K562 (cell line): ENCODE data around the gene TRIM24. TPM values are rescaled to one million over a fixed set of nuclear protein-coding genes. Genes with fewer than 3 reads are reported as not detected.

Source experiments
- ATAC-seq: fragments of 200-7000 bp; cut with Tn5 transposase; 3 replicates; pipeline ENCODE4 v1.9.1; 2020; ENCODE audit warnings: moderate library complexity
- BruUV-seq: library from RNA; stranded (reverse); fragments of 400-500 nt; replicated peaks from 2 replicates; lab custom pipeline; 2021; lab: Mats Ljungman, UMichigan
- CTCF ChIA-PET: fragments of 300-600 bp; formaldehyde crosslinking; extraction: SDS; loops from one replicate; lab custom pipeline; 2021; ENCODE audit warnings: low intra/inter-chr PET ratio; lab: Yijun Ruan, JAX
- POLR2A ChIA-PET: fragments of 300-600, 350-650 bp; sonication (Branson Sonifier 250); formaldehyde crosslinking; extraction: SDS; loops from one replicate; lab custom pipeline; 2021; ENCODE audit warnings: antibody characterized with exemption, inconsistent platforms; lab: Yijun Ruan, JAX
- DNase-seq, 4 experiments: peaks; one replicate each; pipeline versions ENCODE4 v3.0.0 to v3.0.0-alpha.2; 2011 to 2018; ENCODE audit warnings: low spot score in 3 of 4, mixed read lengths in 3 of 4; ENCODE audit errors: extremely low read depth in 1 of 4
- FAIRE-seq: peaks from 2 replicates; lab custom pipeline; 2011; peaks lifted over from hg19 to GRCh38; lab: Jason Lieb, UNC
- H2AFZ ChIP-seq: 2 replicates; pipeline ENCODE4 v1.6.0; 2011; ENCODE audit warnings: low read depth, low read length, control low read depth, inconsistent platforms
- H3K27ac ChIP-seq: fragments of 200-600 bp; 3 replicates; pipeline ENCODE4 v1.8.0; 2011; ENCODE audit warnings: low read depth, mild to moderate bottlenecking, control low read depth, inconsistent platforms, low read length, moderate library complexity, mixed read lengths; ENCODE audit errors: extremely low read depth
- H3K27me3 ChIP-seq, 2 experiments: fragments of 300-600 bp in 1 of 2; 2 replicates in 1 of 2; 3 replicates in 1 of 2; pipeline versions ENCODE4 v1.6.0 to v1.8.0; 2011; ENCODE audit warnings: inconsistent platforms in 2 of 2, low read length in 2 of 2, mild to moderate bottlenecking in 1 of 2, mixed read lengths in 1 of 2, moderate library complexity in 1 of 2; ENCODE audit not compliant: control insufficient read depth in 2 of 2, insufficient read depth in 2 of 2
- H3K36me3 ChIP-seq: fragments of 300-600 bp; 3 replicates; pipeline ENCODE4 v1.8.0; 2011; ENCODE audit warnings: mild to moderate bottlenecking, low read length, inconsistent platforms; ENCODE audit not compliant: control insufficient read depth, insufficient read depth
- H3K4me1 ChIP-seq, 2 experiments: fragments of 200-600 bp in 1 of 2; replicated peaks in 1 of 2; 2 replicates in 1 of 2; 3 replicates in 1 of 2; pipeline versions ENCODE4 v1.5.1 to v1.8.0; 2011; ENCODE audit warnings: inconsistent platforms in 2 of 2, low read length in 2 of 2, mild to moderate bottlenecking in 1 of 2, mixed read lengths in 1 of 2, moderate library complexity in 1 of 2; ENCODE audit not compliant: control insufficient read depth in 2 of 2, insufficient read depth in 2 of 2
- H3K4me2 ChIP-seq: 2 replicates; pipeline ENCODE4 v1.6.1; 2011; ENCODE audit warnings: low read length, control low read depth, inconsistent platforms, mixed read lengths; ENCODE audit not compliant: insufficient read depth
- H3K4me3 ChIP-seq: fragments of 200-600 bp; sonication (generic), shearing (Covaris generic); 2 replicates; pipeline ENCODE4 v1.5.1; 2016; ENCODE audit warnings: control low read depth, inconsistent platforms
- H3K79me2 ChIP-seq: fragments of 200-600 bp; 3 replicates; pipeline ENCODE4 v1.8.0; 2011; ENCODE audit warnings: low read length, inconsistent platforms; ENCODE audit not compliant: control insufficient read depth, insufficient read depth
- H3K9ac ChIP-seq, 2 experiments: 2 replicates each; pipeline versions ENCODE4 v1.6.0 to v1.6.1; 2011; ENCODE audit warnings: low read depth in 2 of 2, low read length in 2 of 2, control low read depth in 1 of 2, inconsistent platforms in 1 of 2, mild to moderate bottlenecking in 1 of 2, mixed read lengths in 1 of 2; ENCODE audit not compliant: insufficient read depth in 1 of 2
- H3K9me1 ChIP-seq: one replicate; pipeline ENCODE4 v1.6.0; 2011; ENCODE audit warnings: inconsistent platforms, mild to moderate bottlenecking, low read length, moderate library complexity; ENCODE audit not compliant: control insufficient read depth, insufficient read depth
- H3K9me3 ChIP-seq: replicated peaks from 2 replicates; pipeline ENCODE4 v1.5.1; 2011; ENCODE audit warnings: low read depth, low read length, inconsistent platforms; ENCODE audit not compliant: control insufficient read depth, insufficient read depth
- H4K20me1 ChIP-seq: replicated peaks from 2 replicates; pipeline ENCODE4 v1.6.1; 2011; ENCODE audit warnings: low read length, inconsistent platforms, mixed read lengths; ENCODE audit not compliant: control insufficient read depth, insufficient read depth
- RBM22 ChIP-seq: fragments of 200-400 bp; formaldehyde crosslinking; IDR thresholded peaks from 2 replicates; pipeline ENCODE4 v1.6.1; 2018; ENCODE audit warnings: low read length, low read depth; ENCODE audit not compliant: poor library complexity, severe bottlenecking
- TAF7 ChIP-seq: fragments of 450-650 bp; IDR thresholded peaks from 2 replicates; pipeline ENCODE4 v1.6.1; 2016; ENCODE audit warnings: missing genetic modification characterization, missing compliant biosample characterization
- YY1 ChIP-seq, 3 experiments: IDR thresholded peaks; 2 replicates each; pipeline ENCODE4 v1.6.1; 2011; ENCODE audit warnings: low read length in 2 of 3, mild to moderate bottlenecking in 2 of 3, moderate library complexity in 2 of 3, borderline replicate concordance in 1 of 3, control low read depth in 1 of 3, low read depth in 1 of 3; ENCODE audit not compliant: insufficient read depth in 3 of 3, insufficient replicate concordance in 2 of 3, control insufficient read depth in 1 of 3, insufficient read length in 1 of 3; ENCODE audit errors: extremely low read depth in 1 of 3
- WGBS: fragments of 100-300 bp; shearing (Covaris generic); methylation state at CpG from one replicate; pipeline ENCODE4 v1.1.6; 2016; ENCODE audit warnings: low coverage, mixed read lengths; ENCODE audit not compliant: insufficient coverage; ENCODE audit errors: missing lambda C conversion rate; 5-methylcytosine and 5-hydroxymethylcytosine counted together
- in situ Hi-C: fragments of 300-500 bp; cut with MboI; formaldehyde crosslinking; loops from 4 replicates; pipeline ENCODE4 v1.15.0; 2018; ENCODE audit warnings: inconsistent platforms, mixed read lengths
- intact Hi-C: fragments of 100-400 bp; cut with micrococcal nuclease; formaldehyde crosslinking; loops from 2 replicates; pipeline ENCODE4 v1.14.2; 2022
- polyA plus RNA-seq, 8 experiments: library from polyadenylated mRNA; depleted of rRNA in 4 of 8; stranded (reverse) in 5 of 8; unstranded in 3 of 8; fragments of >200 nt; fragmentation: Nextera tagmentation in 2 of 8; fragmentation: Illumina TruSeq in 1 of 8; extraction: Ambion mirVana in 2 of 8; extraction: Trizol in 1 of 8; gene quantifications; 2 replicates each; pipeline versions ENCODE4 v1.2.1 to v1.2.3, GENCODE V29; 2011 to 2014; ENCODE audit warnings: inconsistent platforms in 1 of 8, missing spikeins in 1 of 8
- total RNA-seq, 7 experiments: library from RNA; depleted of rRNA in 6 of 7; stranded (reverse); fragments of >200 nt in 6 of 7; fragmentation: Illumina TruSeq in 2 of 7; extraction: Trizol in 2 of 7; gene quantifications; 2 replicates each; pipeline versions ENCODE4 v1.2.1 to v1.2.3, GENCODE V29; 2011 to 2021; ENCODE audit warnings: low replicate concordance in 1 of 7
- TF ChIP-seq, protein P1 (sequence below): fragments of 450-650 bp; IDR thresholded peaks from 2 replicates; pipeline ENCODE4 v1.7.0; 2016; ENCODE audit warnings: borderline replicate concordance

The TRIM24 gene
- total and polyA plus RNA-seq, 9 of the 15 experiments (the other 6 are each of a cell fraction or from before 2014, with no cell fraction given): 13.4 to 74.0 (median 41.7) TPM

DNA sequence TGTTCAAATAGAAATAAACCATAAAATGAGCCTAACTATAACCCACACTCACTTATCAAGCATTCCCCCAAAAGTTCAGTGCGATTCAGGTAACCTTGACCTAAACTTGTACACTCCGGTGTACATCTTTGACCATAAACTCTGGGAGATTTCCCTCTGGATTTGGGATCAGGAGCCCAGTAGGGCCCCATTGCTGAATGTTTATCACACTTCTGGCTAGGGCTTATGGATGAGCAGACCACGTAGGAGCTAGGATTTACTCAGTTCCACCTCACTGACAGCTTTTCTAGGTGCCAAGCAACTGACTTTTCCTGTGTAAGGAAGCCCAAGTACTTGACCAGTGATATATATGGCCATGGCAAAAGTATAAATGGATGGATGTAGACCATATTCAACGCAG, 127.4 kb downstream of the TRIM24 start:
- POLR2A ChIA-PET: interaction anchor here (0.5 to 2.0 kb wide), 3 partner anchors 10 to 57 kb away, joined by 3 to 9 read pairs (median 3); no protein-coding TSS in a partner anchor
- BruUV-seq: no TSS peak
- intact Hi-C loops: no loop called here

DNA sequence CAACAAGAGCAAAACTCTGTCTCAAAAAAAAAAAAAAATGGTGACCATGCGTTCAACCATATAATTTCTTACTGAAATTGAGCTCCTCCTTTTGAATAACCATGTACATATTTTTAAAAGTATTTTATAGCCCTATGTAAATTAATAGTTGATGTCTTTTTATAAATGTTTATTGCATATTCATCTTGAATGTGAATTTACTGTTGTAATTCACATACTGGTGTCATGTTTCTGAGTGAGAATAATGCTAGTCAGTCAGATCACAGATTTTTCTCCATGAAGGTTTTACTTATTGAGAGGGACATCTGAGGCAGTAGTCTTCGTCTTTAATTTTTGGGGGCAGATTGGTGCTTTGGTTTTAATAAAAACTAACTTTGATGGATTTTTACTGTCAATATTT, 128.9 kb downstream of the TRIM24 start:
- BruUV-seq: no TSS peak
- POLR2A ChIA-PET: interaction anchor here (0.6 to 2.0 kb wide), 4 partner anchors 8 to 12 kb away, joined by 3 to 9 read pairs (median 5); no protein-coding TSS in a partner anchor
- intact Hi-C loops: no loop called here

More for the DNA sequence above, 127.4 kb downstream of the TRIM24 start:
- CTCF ChIA-PET: no interaction called here
- Histone ChIP-seq H3K4me1 (no peaks in the 10 kb centered on the region), H3K9me1 (no peaks in the 10 kb centered on the region), H3K27me3 (no peaks in the 10 kb centered on the region), H3K79me2 (no peaks in the 10 kb centered on the region), H3K4me3 (no peak overlapping the region), H2AFZ (no peak overlapping the region), H3K9me3 (no peaks in the 10 kb centered on the region), H3K9ac (no peak overlapping the region), H4K20me1 (no peaks in the 10 kb centered on the region), H3K27ac (no peak overlapping the region), H3K4me2 (no peak overlapping the region), H3K36me3 (peaks cover 39% of the 10 kb centered on the region)
- ATAC-seq (no peak; the same call in 2 of the 3 replicates), FAIRE-seq (no peak), DNase-seq (no peak)
- no peak for TF ChIP-seq TAF7 (tag)
- WGBS: 89% methylated on average over 4 of the region's 4 CpGs
- in situ Hi-C loops: no loop called here

More for the DNA sequence above, 128.9 kb downstream of the TRIM24 start:
- TF ChIP-seq YY1 (IDR thresholded peaks at IDR 0.05; ENCODE audit: borderline replicate concordance in 1 of 3, control insufficient read depth in 1 of 3, extremely low read depth in 1 of 3, insufficient read depth in 3 of 3, insufficient read length in 1 of 3, insufficient replicate concordance in 2 of 3, low read depth in 1 of 3, low read length in 2 of 3) (no peak), RBM22 (peak; percentile 18)
- TF ChIP-seq, protein P1, sequence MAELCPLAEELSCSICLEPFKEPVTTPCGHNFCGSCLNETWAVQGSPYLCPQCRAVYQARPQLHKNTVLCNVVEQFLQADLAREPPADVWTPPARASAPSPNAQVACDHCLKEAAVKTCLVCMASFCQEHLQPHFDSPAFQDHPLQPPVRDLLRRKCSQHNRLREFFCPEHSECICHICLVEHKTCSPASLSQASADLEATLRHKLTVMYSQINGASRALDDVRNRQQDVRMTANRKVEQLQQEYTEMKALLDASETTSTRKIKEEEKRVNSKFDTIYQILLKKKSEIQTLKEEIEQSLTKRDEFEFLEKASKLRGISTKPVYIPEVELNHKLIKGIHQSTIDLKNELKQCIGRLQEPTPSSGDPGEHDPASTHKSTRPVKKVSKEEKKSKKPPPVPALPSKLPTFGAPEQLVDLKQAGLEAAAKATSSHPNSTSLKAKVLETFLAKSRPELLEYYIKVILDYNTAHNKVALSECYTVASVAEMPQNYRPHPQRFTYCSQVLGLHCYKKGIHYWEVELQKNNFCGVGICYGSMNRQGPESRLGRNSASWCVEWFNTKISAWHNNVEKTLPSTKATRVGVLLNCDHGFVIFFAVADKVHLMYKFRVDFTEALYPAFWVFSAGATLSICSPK: no peak
- no peaks in the 10 kb centered on the region for H3K27me3 ChIP-seq
- no peak for FAIRE-seq
- H3K9ac ChIP-seq: no peak overlapping the region
- H3K9me1 ChIP-seq: no peaks in the 10 kb centered on the region
- CTCF ChIA-PET: no interaction called here
- H3K4me2 ChIP-seq: no peak overlapping the region
- no peak overlapping the region for H3K4me3 ChIP-seq
- no peak for DNase-seq
- no peaks in the 10 kb centered on the region for H4K20me1 ChIP-seq
- WGBS: 72% methylated on average over 2 of the region's 2 CpGs
- no peaks in the 10 kb centered on the region for H3K4me1 ChIP-seq
- no peak overlapping the region for H3K27ac ChIP-seq
- H3K9me3 ChIP-seq: no peaks in the 10 kb centered on the region
- H3K36me3 ChIP-seq: peaks cover 25% of the 10 kb centered on the region
- in situ Hi-C loops: no loop called here
- no peaks in the 10 kb centered on the region for H3K79me2 ChIP-seq
- no peak overlapping the region for H2AFZ ChIP-seq
- no peak for ATAC-seq
